SK-N-SH (cell line): ENCODE measurements around the gene CTSO.

Source experiments
- CTCF ChIP-seq: fragments of 200-600 bp; sonication (generic); IDR thresholded peaks from 2 replicates; pipeline ENCODE4 v1.6.1; 2017; ENCODE audit warnings: antibody characterized with exemption, mild to moderate bottlenecking, moderate library complexity
- EP300 ChIP-seq, 2 experiments: IDR thresholded peaks; 2 replicates each; pipeline versions ENCODE4 v1.4.0 to v1.6.1; 2012; ENCODE audit warnings: borderline replicate concordance in 1 of 2, low read depth in 1 of 2, low read length in 1 of 2
- POLR2AphosphoS5 ChIP-seq: IDR thresholded peaks from 2 replicates; pipeline ENCODE4 v1.6.1; 2012; ENCODE audit warnings: low read depth, low read length
- TAF1 ChIP-seq: IDR thresholded peaks from 2 replicates; pipeline ENCODE4 v1.6.1; 2012; ENCODE audit warnings: low read depth, mild to moderate bottlenecking, low read length, moderate library complexity, borderline replicate concordance
- TEAD4 ChIP-seq: IDR thresholded peaks from 2 replicates; pipeline ENCODE4 v1.4.0; 2012; ENCODE audit warnings: mild to moderate bottlenecking, borderline replicate concordance; ENCODE audit not compliant: insufficient read depth

- TF ChIP-seq TEAD4 (no peak), CTCF (no peak), POLR2AphosphoS5 (no peak), EP300 (IDR thresholded peaks at IDR 0.05; ENCODE audit: borderline replicate concordance in 1 of 2, low read depth in 1 of 2, low read length in 1 of 2) (no peak), TAF1 (no peak)
Observed at GRCh38 chr4:155878611-155879010, 75.1 kb downstream of the CTSO start.
